ENCODE data around the gene S1PR4. TPM values are rescaled to one million over a fixed set of nuclear protein-coding genes. Genes with fewer than 3 reads are reported as not detected.

The S1PR4 gene
- total and polyA plus RNA-seq, 2 experiments from 2014 or later, result 0.24 TPM; not detected in 1

- Histone ChIP-seq H3K4me1 (ENCODE audit: insufficient read depth) (no peaks in the 10 kb centered on the region), H3K79me2 (replicated peaks; ENCODE audit: insufficient read depth) (no peaks in the 10 kb centered on the region), H2AFZ (no peak overlapping the region), H3K9me2 (ENCODE audit: insufficient read depth) (no peaks in the 10 kb centered on the region), H3F3A (replicated peaks; ENCODE audit: low read depth) (no peaks in the 10 kb centered on the region), H3K4me3 (no peak overlapping the region), H4K20me1 (replicated peaks; ENCODE audit: insufficient read depth) (no peaks in the 10 kb centered on the region; the same call in 1 of the 2 replicates), H3K27ac (ENCODE audit: low read depth) (no peak overlapping the region), H3K36me3 (ENCODE audit: insufficient read depth) (no peaks in the 10 kb centered on the region; the same call in 1 of the 2 replicates), H3K27me3 (ENCODE audit: insufficient read depth) (no peaks in the 10 kb centered on the region), H3K4me2 (no peak overlapping the region)
- Mint-ChIP-seq H3K9me3 (no peaks in the 10 kb centered on the region), H3K36me3 (ENCODE audit: low read depth) (peaks cover 9% of the 10 kb centered on the region), H3K27me3 (ENCODE audit: insufficient read depth, low read depth, poor library complexity) (peaks cover 7% of the 10 kb centered on the region), H3K4me3 (no peak overlapping the region), H3K4me1 (no peaks in the 10 kb centered on the region), H3K27ac (no peak overlapping the region)
- no peak for DNase-seq (ENCODE audit: low spot score)
- TF ChIP-seq JUNB (IDR thresholded peaks at IDR 0.05; ENCODE audit: unreplicated experiment), result no peak
- TF ChIP-seq ZNF114 (CRISPR knock-in tag; IDR thresholded peaks at IDR 0.05), result no peak
- no peak for TF ChIP-seq EZH2 (IDR thresholded peaks at IDR 0.05; ENCODE audit: low read depth, unreplicated experiment)
- TF ChIP-seq, protein P1, sequence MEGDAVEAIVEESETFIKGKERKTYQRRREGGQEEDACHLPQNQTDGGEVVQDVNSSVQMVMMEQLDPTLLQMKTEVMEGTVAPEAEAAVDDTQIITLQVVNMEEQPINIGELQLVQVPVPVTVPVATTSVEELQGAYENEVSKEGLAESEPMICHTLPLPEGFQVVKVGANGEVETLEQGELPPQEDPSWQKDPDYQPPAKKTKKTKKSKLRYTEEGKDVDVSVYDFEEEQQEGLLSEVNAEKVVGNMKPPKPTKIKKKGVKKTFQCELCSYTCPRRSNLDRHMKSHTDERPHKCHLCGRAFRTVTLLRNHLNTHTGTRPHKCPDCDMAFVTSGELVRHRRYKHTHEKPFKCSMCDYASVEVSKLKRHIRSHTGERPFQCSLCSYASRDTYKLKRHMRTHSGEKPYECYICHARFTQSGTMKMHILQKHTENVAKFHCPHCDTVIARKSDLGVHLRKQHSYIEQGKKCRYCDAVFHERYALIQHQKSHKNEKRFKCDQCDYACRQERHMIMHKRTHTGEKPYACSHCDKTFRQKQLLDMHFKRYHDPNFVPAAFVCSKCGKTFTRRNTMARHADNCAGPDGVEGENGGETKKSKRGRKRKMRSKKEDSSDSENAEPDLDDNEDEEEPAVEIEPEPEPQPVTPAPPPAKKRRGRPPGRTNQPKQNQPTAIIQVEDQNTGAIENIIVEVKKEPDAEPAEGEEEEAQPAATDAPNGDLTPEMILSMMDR (conservative IDR thresholded peaks at IDR 0.05; ENCODE audit: low read depth in 2 of 2), result no peak
- TF ChIP-seq ZNF331 (CRISPR knock-in tag; IDR thresholded peaks at IDR 0.05; ENCODE audit: low read depth), result no peak
- TF ChIP-seq ZNF462 (CRISPR knock-in tag; IDR thresholded peaks at IDR 0.05), result no peak
- no peak for TF ChIP-seq ETS1 (IDR thresholded peaks at IDR 0.05)
- TF ChIP-seq EZH2phosphoT487 (IDR thresholded peaks at IDR 0.05; ENCODE audit: unreplicated experiment), result no peak
- TF ChIP-seq NANOG (IDR thresholded peaks at IDR 0.05; ENCODE audit: borderline replicate concordance), result no peak
- TF ChIP-seq POLR2AphosphoS5 (IDR thresholded peaks at IDR 0.05; ENCODE audit: low read depth), result no peak
- TF ChIP-seq CREB1 (CRISPR knock-in tag; IDR thresholded peaks at IDR 0.05; ENCODE audit: low read depth), result no peak
- TF ChIP-seq STAT1 (IDR thresholded peaks at IDR 0.05; ENCODE audit: unreplicated experiment), result no peak
- TF ChIP-seq, protein P2, sequence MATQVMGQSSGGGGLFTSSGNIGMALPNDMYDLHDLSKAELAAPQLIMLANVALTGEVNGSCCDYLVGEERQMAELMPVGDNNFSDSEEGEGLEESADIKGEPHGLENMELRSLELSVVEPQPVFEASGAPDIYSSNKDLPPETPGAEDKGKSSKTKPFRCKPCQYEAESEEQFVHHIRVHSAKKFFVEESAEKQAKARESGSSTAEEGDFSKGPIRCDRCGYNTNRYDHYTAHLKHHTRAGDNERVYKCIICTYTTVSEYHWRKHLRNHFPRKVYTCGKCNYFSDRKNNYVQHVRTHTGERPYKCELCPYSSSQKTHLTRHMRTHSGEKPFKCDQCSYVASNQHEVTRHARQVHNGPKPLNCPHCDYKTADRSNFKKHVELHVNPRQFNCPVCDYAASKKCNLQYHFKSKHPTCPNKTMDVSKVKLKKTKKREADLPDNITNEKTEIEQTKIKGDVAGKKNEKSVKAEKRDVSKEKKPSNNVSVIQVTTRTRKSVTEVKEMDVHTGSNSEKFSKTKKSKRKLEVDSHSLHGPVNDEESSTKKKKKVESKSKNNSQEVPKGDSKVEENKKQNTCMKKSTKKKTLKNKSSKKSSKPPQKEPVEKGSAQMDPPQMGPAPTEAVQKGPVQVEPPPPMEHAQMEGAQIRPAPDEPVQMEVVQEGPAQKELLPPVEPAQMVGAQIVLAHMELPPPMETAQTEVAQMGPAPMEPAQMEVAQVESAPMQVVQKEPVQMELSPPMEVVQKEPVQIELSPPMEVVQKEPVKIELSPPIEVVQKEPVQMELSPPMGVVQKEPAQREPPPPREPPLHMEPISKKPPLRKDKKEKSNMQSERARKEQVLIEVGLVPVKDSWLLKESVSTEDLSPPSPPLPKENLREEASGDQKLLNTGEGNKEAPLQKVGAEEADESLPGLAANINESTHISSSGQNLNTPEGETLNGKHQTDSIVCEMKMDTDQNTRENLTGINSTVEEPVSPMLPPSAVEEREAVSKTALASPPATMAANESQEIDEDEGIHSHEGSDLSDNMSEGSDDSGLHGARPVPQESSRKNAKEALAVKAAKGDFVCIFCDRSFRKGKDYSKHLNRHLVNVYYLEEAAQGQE (IDR thresholded peaks at IDR 0.05; ENCODE audit: unreplicated experiment), result no peak
- no peak for ATAC-seq
Measured at GRCh38 chr19:3201072-3201700, 22.6 kb downstream of the S1PR4 start.

Measured in GM23338 (cell line).